HG03045 (cell line): Measurements from ENCODE around the gene TRPM8.
"Not testable (repeated sequence)": the region's sequence is repeated elsewhere in the genome, so short reads cannot be mapped to it uniquely, and the experiment has no call there.

Experiments used
- ATAC-seq: cut with Tn5 transposase; IDR thresholded peaks from one replicate; pipeline ENCODE4 v1.9.1; 2021; ENCODE audit warnings: mild to moderate bottlenecking, moderate library complexity; ENCODE audit not compliant: unreplicated experiment

TRPM8 gene

DNA sequence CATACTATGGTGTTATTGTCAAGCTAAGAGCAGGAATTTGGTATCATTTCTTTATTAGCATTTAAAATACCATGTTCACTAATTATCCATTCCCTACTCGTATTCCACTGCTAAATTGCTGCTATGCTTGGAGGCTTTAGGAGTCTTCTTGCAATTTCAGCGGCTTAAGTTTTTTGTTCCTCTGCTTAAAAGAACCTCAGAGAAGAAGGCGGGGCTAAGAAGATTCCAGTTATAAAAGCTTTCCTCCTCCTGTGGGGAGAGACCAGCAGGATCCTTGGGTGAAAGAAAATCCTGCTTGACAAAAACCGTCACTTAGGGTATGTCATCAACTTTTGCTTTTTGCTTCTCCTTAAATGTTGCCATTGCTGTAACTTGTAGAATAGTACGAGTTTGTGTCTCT is at the start of gene TRPM8:
Gene TRPM8, plus strand, starts transcription at position 258 of the 400 bp plus-strand sequence. CDS start 9,165 bp downstream, outside the sequence.
- no peak for ATAC-seq

- peak; percentile 61 for ATAC-seq
These were observed 49.1 kb upstream of the TRPM8 start, which contains the start of gene MSL3B for GRCh38 chr2:233867993-233868532. Gene MSL3B (minus strand): TSS chr2:233868386.

- ATAC-seq: no peak
These were observed 45.7 kb upstream of the TRPM8 start for GRCh38 chr2:233871432-233871831.

DNA sequence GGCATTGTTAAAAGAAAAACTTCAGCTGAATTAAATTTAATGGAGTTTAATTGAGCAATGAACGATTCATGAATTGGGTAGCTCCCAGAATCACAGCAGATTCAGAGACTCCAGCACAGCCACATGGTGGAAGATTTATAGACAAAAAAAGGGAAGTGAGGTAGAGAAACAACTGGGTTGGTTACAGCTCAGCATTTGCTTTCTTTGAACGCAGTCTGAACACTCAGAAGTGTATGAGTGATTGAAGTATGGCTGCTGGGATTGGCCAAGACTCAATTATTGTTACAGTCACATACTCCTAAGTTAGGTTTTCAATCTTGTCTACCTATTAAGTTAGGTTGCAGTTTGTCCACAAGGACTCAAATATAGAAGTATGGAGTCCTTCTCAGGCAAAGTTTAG is 45.0 kb upstream of the TRPM8 start:
- not testable (repeated sequence) for ATAC-seq

GRCh38 chr2:233882353-233882752 is 34.8 kb upstream of the TRPM8 start:
- no peak for ATAC-seq

GRCh38 chr2:233892793-233893192 is 24.4 kb upstream of the TRPM8 start:
- ATAC-seq: no peak

DNA sequence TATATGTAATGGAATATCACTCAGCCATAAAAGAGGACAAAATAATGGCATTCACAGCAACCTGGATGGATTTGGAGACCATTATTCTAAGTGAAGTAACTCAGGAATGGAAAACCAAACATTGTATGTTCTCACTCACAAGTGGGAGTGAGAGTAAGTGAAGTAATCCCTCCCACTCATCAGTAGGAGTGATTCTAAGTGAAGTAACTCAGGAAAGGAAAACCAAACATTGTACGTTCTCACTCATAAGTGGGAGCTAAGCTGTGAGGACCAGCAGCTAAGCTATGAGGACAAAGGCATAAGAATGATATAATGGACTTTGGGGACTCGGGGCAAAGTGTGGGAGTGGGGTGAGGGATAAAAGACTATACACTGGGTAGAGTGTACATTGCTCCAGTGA is 20.9 kb upstream of the TRPM8 start:
- not testable (repeated sequence) for ATAC-seq

DNA sequence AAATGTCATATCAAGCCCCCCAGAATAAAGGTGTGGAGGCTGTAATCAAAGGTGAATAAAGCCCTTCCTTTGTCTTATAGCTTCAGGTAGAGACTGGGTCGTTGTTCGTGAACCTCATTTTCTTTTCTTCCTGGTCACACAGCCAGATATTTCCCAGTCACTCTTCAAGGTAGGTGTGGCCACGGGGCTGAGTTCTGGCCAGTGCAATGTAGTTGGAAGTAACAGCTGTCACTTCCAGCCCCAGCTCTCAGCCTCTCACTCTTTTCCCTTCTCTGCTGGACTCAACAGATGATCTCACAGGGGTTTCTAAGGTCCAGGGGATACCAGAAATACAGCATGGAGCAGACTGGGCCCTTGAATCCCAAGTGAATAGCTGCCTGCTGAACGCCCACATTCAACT is 15.8 kb upstream of the TRPM8 start:
- no peak for ATAC-seq

GRCh38 chr2:233901884-233902283 is 15.3 kb upstream of the TRPM8 start:
- ATAC-seq: no peak

- ATAC-seq: no peak
These were observed 11.2 kb upstream of the TRPM8 start for GRCh38 chr2:233905945-233906344.

GRCh38 chr2:233907627-233908026 is 9.5 kb upstream of the TRPM8 start:
- no peak for ATAC-seq

GRCh38 chr2:233912691-233913423 is 4.3 kb upstream of the TRPM8 start:
- no peak for ATAC-seq

DNA sequence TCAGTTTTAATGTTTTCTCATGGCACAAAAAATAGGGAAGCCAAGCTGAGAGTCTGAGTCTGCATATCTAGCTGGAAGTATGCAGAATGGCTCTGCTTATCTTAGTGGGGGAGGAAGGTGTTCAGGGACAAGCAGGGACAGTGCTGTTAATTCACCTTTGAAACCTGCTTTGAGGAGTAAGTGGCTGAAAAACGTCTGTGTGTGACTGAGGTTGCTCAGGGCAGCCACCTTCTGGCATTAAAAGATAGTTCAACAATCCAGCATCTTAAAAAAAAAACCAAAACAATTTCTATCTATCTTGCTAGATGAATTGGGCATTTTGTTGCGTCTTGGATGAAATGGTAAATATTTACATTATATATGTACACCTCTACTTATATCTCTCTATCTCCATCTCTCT is 2.0 kb upstream of the TRPM8 start:
- no peak for ATAC-seq

- no peak for ATAC-seq
These were observed 2.1 kb downstream of the TRPM8 start for GRCh38 chr2:233919319-233919718.

GRCh38 chr2:233919938-233920337 is 2.8 kb downstream of the TRPM8 start:
- ATAC-seq: no peak

GRCh38 chr2:233922471-233922870 is 5.3 kb downstream of the TRPM8 start:
- no peak for ATAC-seq

DNA sequence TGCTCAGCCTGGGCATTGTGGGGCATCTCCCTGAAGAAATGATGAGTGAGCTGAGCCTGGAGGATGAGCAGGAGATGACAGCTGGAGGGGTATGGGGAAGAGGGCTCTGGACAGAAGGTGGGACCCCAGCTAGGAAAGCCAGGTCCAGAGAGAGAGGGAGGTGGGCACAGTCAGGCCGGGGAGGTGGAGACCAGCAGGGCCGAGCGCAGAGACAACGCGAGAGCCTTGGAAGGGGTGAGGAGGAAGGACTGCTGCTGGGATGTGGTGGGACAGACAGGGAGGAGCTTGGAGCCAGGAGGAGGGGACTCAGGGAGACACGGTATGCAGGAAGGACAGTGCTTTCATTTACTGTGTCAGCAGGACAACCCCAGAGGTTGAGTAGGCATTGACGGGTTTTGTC is 8.2 kb downstream of the TRPM8 start:
- ATAC-seq: no peak

- ATAC-seq: no peak
These were observed 9.6 kb downstream of the TRPM8 start for GRCh38 chr2:233926806-233927205.

GRCh38 chr2:233928594-233929351 is 11.6 kb downstream of the TRPM8 start:
- ATAC-seq: no peak

DNA sequence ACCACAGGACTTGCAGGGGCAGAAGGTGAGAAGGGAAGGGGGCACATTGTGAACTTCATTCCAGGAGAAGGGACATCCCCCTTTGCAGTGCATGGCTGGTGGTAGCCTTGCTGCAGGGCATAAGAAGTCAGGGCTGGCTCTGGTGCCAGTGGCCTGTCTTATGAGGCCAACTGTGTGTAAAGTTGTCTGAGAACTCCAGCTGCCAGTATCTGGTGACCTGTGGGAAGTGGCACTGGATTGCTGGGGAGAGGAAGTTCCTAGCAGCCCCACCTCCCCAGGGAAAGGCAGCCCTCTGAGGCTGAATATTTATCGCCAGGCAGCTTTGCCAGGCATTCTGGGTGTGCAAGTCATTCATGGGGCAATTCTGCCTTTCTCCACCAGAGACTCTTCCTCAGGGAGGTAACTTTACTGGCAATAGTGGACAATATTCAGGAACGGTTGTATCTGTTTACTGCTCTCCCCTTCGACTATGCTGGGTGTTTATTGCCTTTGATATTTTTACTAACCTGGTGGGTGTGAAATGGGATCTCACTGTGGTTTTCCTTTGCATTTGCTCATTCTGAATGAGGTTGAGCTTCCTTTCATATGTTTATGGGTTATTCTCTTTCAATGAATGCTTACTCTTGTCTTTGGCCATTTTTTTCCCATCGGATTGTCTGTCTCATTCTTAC is 12.3 kb downstream of the TRPM8 start:
- ATAC-seq: no peak

- no peak for ATAC-seq
These were observed 17.4 kb downstream of the TRPM8 start for GRCh38 chr2:233934524-233934923.
